Hematopoietic multipotent progenitor cell treated with erythropoietin and hydrocortisone succinate and interleukin-3 and kit ligand, for 6 days (in vitro differentiated cells): ENCODE data around the gene SLC41A1.

Source experiments
- DNase-seq: peaks from one replicate; pipeline ENCODE4 v3.0.0-alpha.2; 2015

Gene SLC41A1

DNA sequence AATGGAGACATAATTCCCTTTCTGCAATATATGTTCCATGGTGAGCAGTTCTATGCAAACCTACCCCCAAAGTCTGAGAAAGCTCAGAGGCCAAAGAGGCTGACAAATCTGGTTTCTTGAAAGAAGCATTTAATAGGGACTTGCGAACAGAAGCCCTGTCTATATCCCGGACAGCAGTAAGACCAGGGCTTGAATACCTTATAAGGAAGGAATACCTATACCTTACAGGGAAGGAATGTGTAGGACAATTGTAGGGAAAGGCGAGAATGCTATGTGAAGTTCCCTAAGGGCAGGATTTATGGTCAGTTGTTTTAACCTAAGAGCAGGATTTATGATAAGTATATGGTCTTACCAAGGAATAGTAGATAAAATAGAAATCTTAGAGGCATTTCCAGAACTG, 5.0 kb upstream of the SLC41A1 start:
- no peak for DNase-seq

DNA sequence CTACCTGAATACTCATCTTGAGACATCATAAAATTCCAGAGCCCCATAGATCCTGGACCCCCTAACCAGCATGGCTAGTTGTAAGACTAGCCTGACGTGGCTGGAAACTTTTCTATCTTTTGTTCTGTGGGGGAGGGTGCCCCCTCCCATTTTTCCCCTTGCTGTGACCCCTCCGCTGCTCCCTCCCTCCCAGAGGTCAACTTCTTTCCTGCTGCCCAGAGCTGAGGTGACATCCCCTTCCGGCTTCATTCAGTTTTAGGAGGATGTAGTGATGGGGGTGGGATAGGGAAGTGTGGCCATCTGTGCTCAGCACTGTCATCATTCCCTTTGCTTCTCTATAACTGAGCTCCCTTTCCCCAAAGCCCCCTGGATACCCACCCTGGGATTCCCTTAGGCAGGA, 4.4 kb upstream of the SLC41A1 start:
- no peak for DNase-seq

DNA sequence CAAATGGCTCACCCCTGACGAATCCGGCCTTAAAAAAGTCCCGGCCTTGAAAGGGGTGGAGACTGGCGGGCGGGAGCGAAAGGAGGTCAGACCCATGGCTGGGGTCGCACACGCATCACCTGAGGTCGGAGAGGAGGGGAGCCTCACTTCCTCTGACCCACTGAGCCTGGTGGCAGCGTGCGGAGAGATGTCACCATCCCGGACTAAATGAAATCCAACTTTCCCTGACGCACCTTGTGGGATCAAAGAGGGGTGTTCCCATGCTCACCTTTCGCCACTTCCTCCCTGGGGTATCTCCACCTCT, 709 bp upstream of the SLC41A1 start:
- no peak for DNase-seq

DNA sequence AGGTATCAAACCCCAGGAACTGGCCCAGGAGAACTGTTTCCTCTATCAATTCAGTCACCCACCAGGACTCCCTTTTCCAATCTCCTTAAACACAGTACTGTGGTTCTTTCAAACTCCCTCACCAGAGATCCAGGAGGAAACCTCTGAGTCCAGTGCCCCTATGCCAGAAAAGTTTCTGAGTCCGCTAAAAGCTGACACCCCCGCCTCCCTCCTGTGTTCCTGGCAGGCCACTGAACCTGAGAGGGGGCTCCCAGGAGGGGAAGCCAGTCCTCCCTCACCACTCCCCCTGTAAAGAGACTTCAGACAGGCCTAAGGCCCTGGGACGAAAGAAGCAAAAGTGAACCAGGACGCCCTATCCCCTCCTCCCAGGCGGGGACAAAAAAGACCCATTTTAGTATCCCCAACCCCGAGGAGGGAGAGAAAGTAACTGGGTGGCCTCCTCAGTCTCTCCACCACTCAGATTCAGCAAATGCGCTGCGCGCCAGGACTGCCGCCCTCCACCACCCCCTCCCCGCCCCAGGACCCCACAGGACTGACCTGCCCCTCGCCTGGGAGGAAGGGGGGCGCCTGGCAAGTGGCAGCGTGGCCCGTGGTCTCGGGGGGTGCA, 624 bp downstream of the SLC41A1 start:
- DNase-seq: peak; percentile 42

DNA sequence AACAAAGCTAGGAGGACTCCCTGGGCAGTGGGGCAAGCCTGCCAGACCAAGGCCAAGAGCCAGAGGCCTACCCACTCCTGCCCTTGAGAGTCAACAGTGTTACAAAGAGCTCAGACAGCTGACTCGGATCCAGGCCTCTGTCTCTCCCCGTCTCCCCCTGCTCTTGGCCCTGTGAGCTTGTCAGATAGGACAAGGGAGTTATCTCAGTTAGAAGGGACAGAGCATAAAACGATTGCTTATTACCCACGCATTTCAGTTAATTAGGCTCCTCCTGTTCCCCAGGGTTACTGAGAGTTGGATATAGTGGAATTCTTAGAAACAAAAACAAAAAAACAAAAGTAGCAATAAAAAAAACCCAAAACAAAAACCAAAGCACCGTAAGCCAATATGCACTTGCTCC, 1.3 kb downstream of the SLC41A1 start:
- peak; percentile 87 for DNase-seq

DNA sequence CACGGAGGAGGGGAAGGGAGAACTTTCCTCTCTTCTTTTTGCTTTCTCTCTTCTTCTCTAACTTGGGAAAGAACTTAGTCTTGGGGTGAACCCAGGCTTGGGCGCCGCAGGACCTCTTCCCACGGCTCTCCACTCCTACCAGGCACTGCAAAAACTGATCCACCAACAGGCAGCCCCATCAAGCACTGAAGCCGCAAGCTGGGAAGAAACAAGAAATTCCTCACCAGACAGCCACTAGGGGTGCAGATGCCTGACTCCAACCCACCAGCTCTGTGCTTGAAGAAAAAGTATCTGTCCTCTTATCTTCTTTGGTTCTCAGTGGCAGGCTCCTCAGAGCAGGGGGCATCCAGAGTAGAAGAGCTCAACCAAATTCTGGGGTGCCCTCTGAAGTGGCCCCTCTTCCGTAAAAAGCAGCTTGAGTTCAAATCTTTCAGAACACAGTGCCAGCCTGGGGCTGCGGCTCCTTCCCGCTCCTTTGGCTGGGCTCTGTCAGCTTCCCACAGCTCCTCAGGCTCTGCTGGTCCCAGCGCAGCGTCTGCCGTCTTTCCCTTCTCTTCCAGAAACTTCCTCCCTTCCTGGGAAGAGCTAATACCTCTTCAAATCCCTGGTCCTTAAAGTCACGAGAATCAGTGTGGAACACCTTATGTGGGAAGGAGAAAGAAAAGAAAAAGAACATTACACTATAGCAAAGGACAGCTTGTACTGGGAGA, 2.4 kb downstream of the SLC41A1 start:
- DNase-seq: peak; percentile 78

DNA sequence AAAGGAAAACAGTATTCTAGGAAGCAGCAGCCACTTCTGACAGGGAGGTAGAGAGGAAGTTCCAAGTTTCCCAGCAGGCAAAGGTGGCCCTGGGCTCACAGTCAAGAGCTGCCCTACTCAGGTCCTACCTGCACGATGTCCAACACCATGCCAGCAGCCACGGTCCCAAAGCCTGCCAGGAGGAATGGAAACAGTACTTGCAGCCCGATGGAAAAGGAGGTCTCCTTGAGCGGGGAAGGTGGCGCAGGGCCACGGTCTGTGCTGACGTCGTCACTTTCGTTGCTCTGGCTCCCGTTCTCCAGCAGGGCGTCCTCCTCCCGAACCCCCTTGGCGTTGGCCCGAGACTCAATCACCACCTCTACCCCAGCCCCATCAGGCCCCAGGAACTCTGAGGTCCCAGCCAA, 3.1 kb downstream of the SLC41A1 start:
- DNase-seq: no peak

DNA sequence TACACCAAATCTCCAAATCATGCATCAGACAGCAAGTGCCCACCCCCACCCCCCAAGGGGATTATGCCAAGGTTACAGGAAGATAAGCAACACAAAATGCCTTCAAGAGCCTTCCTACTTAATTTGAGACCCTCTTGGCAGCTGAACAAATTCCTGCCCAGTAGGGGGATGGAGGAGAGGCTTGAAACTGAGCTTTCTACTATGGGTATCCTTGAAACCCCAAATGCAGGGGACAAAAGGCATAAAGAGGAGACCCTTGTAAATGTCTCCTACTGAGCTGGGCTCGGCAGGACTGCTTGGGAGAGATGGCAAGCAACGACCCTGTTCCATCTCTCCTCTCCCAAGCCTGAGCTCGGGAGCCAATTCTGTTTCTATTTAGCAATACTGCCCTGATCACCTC, 3.5 kb downstream of the SLC41A1 start:
- DNase-seq: no peak

DNA sequence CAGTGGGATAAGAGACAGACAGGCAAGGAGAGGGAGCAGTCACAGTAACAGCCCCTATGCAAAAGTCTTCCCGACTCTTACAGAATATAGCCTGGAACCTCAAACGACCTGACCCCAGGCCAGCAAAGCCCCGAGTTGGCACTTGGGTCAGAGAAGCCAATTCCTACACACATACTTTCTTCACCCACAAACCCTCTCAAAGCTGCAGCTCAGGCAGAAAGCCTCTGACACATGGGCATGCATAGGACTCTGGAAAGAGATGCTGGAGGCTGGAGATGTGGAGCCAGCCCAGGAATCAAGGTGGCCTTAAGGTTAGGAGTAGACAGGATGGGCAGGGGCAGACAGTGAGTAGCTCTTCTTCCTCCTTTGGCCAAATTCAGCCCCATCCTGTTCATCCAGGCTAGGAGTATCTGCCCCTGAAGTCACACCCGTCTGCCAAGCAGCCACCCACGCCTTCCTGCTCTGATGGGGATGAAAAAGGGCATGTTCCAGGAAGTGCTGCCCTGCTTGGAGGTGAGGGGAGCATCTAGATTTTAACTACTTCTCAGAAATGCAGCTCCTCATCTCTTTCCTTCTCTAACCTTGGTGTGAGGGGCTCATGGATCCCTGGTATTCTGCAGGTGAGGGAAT, 7.8 kb downstream of the SLC41A1 start:
- no peak for DNase-seq

DNA sequence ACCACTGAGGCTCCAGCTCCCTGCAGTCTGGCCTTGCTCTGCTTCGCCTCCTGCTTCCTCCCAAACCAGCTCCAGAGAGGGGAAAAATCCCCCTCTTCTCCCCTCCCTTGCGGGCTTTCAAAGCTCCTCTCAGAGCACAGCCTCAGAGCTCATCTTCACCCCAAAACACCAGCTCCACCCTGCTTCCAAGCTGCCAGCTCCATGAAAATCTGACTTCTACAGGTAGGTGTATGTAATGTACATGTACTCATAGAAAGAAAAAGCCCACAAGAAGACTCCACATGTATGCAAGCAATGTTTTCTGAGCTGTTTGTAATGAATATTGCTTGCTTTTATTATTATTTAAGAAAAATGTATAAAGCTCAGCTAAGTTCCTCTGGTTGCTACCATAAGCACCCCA, 8.4 kb downstream of the SLC41A1 start:
- DNase-seq: no peak

DNA sequence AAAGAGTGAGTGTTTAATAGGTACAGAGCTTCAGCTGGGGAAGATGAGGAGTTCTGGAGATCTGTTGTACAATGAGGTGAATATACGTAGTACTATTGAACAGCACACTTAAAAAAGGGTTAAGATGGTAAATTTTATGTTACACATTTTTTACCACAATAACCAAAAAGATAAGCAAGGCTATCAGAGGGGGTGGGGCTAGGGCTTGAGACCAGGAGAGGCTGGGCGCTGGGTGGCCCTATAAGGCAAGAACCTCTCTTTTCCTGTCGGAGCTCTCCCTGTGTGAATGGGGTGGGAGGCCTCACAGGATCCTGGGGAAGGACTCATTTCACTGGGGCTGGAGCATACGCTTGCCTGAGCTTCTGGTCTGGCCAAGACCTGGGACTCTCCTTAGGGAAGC, 9.0 kb downstream of the SLC41A1 start:
- DNase-seq: peak; percentile 79

DNA sequence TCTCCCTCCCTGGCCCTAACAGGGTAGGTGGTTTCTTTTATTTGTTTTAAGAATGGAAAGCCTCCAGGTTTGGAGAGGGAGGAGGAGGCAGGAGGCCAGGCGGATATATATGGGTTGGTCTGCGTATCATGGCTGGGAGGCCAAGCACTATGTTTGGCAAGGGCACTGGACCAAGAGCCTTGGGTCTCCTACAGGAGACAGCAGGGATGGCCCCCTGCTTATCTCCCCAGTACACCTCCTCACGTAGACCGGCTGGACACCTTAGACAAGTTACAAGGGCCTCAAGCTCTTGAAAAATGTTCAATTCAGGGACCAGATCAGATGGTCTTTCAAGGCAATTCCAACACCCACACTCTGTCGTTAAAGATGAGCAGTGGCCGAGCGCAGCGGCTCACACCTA, 10.9 kb downstream of the SLC41A1 start:
- DNase-seq: no peak

DNA sequence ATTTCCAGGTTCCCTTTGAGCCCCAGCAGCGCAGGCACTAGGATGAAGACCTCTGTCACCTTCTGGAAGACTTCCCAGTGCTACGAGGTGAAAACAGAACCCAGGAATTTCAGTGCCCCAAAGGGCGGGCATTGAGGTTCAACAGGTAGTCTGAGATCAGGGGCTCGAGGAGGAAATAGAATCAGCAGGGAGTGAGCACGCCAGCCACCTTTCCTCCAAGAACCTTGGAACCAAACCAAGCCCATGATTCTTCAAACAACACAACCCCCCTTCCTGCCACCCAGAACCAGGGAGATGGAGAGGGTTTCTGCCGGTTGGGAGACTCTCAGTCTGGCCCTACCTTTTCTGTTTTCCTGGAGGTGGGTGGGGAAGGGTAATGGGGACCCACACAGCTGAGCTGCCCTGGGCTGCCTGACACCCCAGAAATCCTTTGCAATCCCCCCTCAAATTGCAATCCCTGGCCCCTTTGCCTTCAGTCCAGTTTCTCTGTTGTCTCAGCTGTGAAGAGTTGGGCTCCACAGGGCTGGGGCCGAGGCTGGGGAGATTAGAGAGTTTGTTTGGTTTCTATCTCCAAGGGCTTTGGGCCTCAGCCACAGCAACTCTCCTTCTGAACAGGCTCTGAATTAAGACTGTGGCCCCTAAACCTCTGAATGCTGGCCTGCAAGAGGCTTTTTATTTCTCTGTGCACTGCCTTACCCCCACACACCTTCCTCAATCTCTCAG, 11.9 kb downstream of the SLC41A1 start:
- DNase-seq: no peak

DNA sequence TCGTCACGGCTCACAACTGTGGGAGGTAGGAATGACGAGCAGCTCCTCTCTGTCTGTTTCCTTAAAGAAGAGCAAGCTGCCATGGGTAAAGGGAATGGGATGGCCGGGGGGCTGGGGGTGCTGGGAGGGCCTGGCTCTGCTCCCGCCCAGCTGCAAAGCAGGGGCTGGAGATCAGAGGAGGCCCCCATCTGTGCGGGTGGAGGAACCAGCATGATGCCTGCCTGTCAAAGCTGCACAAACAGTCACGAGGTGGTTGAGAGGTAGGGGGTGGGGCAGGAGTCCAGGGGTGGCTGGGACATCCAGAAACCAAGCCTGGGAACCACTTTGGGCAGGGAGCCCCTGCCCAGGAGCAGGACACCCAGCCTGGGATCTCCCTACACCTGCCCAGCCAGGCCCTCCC, 12.6 kb downstream of the SLC41A1 start:
- DNase-seq: no peak

DNA sequence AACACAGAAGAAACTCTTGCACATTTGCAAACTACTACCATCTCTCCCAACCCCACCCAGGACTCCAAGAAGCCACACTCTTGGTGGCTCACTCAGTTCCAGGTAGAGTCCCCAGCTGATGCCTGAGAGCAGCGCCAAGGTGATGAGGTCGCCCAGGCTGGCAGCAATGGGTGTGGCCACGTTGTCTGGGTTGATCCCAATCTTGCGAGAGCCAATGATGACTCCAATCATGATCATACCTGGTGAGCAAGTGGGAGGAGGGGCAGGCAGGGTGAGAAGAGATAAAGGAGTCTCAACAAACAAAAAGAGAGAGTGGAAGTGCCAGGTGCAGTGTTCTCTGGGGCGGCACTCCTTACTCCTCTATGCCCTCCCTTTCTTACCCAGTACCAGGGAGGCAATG, 14.4 kb downstream of the SLC41A1 start:
- no peak for DNase-seq

DNA sequence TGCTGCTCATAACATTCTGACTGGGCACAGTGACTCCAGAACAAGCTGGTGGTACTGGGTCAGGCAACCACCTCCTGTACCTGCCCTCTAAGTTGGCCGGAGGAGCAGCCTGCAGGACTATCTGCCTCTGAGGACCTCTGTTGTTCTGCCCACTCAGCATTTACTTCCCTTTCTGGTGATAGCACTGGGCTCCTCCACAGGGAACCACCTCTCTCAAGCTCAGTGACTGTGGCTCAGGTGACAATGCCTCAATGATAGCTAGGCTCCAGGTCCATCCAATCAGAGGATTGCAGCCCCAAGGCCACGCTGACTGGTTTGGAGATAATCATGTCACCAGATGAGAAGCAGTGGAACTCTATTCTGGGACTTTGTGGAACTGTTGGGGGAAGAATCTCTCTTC, 15.8 kb downstream of the SLC41A1 start:
- DNase-seq: no peak

DNA sequence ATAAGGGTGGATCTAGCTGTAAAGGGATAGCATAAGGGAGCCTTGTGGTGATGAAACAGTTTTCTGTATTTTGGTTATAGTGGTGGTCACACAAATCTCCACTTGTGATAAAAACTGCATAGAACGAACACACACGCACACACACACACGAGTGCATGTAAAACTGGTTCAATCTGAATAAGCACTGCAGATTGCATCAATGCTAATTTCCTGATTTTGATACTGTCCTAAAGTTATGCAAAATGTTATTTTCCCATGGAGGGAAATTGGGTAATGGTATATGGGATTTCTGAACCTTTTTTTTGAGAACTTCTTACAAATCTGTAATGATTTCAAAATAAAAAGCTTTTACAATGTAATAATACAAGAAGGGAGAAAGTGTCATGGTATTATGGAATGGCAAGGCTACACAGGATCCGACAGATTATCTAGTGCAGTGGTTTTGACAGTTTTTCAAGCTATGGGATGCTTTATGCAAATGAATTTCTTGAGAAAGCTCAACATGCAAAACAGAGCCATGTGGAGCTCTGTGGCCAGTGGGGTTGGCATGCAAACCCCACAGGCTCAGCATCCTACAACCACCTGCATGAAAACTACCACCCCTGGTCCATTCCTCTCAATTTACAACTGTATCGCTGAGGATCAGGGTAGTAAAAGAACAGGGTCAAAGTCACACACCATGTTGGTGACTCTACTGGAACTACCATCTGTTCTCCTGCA, 18.8 kb downstream of the SLC41A1 start:
- no peak for DNase-seq

DNA sequence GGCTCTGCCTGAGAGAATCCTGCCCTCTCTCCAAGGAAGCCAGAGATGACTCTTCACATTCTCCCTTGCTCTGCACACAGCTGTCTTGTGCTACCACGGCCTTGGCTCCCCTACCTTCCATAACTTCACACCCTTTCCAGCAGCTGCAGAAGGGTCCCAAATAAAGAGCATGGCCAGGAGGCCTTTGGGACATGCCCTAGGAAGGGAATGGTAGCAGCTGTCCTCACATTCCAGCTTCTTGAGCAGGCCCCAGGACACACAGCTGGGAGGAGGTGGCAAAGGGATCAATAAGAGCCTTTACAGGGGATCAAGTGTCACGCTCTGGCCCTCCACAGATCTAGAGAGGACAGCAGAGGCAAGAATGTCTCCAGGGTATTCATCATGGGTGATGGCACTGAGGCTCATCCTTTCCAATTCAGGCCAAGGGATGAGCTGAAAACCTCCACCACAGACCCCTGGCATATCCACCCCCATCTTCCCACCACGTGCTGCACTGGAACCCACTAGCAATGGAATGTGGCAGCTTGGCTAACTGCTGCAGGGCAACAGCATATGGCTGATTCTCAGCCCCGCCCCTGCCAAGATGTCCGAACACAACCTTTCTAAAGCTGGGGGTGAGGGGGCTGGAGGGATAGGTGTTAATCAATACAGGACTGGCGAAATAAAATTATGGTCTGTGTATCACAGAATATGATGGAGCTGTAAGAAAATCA, 19.9 kb downstream of the SLC41A1 start:
- no peak for DNase-seq

DNA sequence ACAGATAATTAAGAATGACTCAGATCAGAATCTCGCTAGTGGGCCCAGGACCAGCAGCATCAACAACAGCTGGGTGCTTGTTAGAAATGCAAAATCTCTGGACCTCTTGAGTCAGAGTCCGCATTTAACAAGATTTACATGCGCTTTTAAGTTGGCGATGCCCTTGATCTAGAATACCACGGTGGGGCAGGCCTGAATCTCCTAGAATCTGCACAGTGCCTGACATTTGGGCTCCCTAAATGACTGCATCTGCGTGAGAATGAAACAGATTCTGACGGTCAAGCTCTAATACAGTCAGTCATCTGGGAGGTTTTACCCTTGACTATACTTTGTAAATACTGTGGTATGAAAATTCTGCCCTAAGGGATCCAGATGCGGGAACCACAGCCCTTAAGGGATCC, 20.5 kb downstream of the SLC41A1 start:
- no peak for DNase-seq

DNA sequence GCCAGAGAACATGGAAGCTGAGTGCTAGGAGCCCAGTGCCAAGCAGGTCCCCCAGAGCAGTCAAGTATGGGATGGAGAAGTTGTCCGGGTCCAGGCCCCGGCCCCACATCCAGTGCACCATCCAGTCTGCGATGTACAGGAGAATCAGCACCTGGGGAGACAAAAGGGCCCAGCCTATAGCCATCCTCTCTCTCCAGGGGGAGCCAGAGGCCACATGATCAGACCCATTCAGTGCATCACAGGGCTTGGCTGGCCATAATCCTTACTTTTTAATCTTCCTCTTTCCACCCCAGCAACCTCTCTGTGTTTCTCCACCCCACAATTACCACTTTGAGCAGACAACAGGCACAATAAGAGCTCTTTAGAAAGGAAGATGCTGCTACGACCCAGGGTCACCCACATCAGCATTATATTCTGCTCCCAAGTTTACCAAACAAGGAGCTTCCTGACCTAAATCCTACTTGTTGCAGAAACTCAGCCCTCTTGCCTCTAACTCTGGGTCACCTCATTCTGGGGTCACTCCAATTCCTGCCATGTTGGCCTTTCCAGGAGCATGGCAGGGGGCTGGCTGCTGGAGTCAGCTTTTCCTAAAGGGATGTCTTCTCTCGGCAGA, 21.3 kb downstream of the SLC41A1 start:
- DNase-seq: peak; percentile 85

DNA sequence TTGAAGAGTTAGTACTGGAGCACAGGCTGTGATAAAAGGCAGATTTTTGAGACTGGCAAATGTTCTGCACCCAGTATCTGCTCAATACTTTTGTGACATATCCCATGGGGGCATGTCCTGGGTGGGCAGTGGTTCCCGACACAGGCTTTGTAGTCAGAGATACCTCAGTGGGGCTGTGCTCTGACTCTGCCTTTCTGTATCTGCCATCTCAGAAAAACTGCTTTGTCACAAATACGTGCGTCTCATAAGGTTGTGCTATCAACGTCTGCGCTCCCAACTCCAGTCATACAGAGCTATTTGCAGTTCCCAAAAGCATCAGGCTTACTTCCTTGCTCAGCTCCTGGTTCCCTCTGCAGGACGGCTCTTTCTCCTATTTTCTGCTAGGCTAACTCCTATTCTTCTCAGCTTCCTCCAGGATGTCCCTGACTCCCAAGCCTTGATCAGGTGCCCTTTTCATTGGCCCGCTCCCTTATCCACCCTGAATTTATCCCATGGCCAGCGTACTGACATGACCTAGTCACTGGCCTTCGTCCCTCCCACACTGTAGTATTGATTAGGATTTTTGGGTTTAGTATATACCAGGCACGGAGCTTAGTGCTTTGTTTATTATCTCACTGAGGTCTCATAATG, 25.6 kb downstream of the SLC41A1 start:
- no peak for DNase-seq

DNA sequence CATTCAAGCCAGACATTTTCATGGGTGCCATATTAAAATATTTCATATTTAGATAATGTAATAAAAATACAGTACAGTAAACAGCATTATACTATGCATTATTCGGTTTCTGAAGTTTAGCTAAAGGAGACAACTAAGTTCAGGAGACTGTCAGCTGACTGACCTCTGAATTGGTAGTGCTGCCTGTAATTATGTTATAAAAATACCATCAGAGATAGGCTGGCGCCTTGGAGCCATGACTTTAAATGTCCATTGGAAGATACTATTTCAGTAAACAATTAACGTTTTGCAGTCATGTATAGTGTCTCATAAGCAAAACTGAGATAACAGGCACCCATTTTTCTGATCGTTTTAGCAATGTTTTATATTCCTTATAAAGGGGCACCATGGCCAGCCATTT, 26.4 kb downstream of the SLC41A1 start:
- no peak for DNase-seq
